NOMO-1 treated with dmso at 0.1 percent for 144 hours (cell line): Measurements from ENCODE around the gene CORO7.

Experiments used
- DNase-seq: peaks from one replicate; lab custom pipeline; 2025; ENCODE audit not compliant: unreplicated experiment; lab: John Stamatoyannopoulos, UW

Gene CORO7

GRCh38 chr16:4313563-4314531, 102.5 kb downstream of the CORO7 start:
- DNase-seq = no peak

GRCh38 chr16:4309833-4310266, 106.5 kb downstream of the CORO7 start:
- no peak for DNase-seq

- no peak for DNase-seq
These were observed 107.1 kb downstream of the CORO7 start for GRCh38 chr16:4309102-4309832.

GRCh38 chr16:4307215-4308037, 109.0 kb downstream of the CORO7 start:
- peak; percentile 94 for DNase-seq

GRCh38 chr16:4306470-4307214, 109.8 kb downstream of the CORO7 start:
- no peak for DNase-seq
